ENCODE results near the gene FLNB.

The FLNB gene

DNA sequence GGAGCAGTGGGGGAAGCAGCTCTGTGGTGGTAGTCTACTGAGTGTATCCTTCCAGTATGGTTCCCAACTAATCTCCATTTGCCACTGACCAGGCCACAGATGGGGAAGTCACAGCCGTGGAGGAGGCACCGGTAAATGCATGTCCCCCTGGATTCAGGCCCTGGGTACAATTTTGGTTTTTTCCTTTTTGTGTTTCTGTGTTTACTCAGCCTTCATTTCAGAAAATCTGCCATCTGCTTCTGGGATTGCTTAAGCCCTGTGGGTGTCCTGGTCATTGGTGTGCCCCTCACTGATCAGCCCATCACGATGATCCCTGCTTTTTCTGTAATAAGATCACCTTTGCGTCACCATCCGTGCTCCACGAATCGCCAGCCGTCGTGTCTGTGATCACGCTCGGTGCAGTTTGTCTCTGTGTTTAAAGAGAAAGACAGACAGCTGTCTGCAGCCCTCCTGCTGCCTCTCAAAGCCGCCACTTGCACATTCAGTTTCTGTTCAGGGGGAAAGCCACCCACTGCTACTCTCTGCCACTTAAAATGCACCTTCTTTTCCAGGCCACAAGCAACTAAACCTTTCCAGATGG, 133.6 kb downstream of the FLNB start:
- TF ChIP-seq ZNF335 (tag by site-specific recombination; conservative IDR thresholded peaks at IDR 0.05) (no peak), ZNF555 (tag by site-specific recombination; conservative IDR thresholded peaks at IDR 0.05) (no peak), ZNF266 (tag by site-specific recombination; IDR thresholded peaks at IDR 0.05; ENCODE audit: low read depth) (no peak), ZNF658 (tag by site-specific recombination; IDR thresholded peaks at IDR 0.05) (no peak), ZNF239 (tag by site-specific recombination; IDR thresholded peaks at IDR 0.05) (no peak), ZNF248 (tag by site-specific recombination; IDR thresholded peaks at IDR 0.05) (no peak), ZNF48 (tag by site-specific recombination; IDR thresholded peaks at IDR 0.05) (no peak), ZNF404 (tag by site-specific recombination; IDR thresholded peaks at IDR 0.05) (no peak), HOXA7 (CRISPR knock-in tag; IDR thresholded peaks at IDR 0.05; ENCODE audit: borderline replicate concordance) (no peak), ZNF610 (tag by site-specific recombination; IDR thresholded peaks at IDR 0.05; ENCODE audit: borderline replicate concordance) (no peak), ZNF169 (tag by site-specific recombination; IDR thresholded peaks at IDR 0.05) (no peak), SP3 (tag by site-specific recombination; IDR thresholded peaks at IDR 0.05) (no peak)
- TF ChIP-seq, protein P1, sequence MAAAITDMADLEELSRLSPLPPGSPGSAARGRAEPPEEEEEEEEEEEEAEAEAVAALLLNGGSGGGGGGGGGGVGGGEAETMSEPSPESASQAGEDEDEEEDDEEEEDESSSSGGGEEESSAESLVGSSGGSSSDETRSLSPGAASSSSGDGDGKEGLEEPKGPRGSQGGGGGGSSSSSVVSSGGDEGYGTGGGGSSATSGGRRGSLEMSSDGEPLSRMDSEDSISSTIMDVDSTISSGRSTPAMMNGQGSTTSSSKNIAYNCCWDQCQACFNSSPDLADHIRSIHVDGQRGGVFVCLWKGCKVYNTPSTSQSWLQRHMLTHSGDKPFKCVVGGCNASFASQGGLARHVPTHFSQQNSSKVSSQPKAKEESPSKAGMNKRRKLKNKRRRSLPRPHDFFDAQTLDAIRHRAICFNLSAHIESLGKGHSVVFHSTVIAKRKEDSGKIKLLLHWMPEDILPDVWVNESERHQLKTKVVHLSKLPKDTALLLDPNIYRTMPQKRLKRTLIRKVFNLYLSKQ (tag by site-specific recombination; IDR thresholded peaks at IDR 0.05; ENCODE audit: borderline replicate concordance), result no peak
- TF ChIP-seq, protein P2, sequence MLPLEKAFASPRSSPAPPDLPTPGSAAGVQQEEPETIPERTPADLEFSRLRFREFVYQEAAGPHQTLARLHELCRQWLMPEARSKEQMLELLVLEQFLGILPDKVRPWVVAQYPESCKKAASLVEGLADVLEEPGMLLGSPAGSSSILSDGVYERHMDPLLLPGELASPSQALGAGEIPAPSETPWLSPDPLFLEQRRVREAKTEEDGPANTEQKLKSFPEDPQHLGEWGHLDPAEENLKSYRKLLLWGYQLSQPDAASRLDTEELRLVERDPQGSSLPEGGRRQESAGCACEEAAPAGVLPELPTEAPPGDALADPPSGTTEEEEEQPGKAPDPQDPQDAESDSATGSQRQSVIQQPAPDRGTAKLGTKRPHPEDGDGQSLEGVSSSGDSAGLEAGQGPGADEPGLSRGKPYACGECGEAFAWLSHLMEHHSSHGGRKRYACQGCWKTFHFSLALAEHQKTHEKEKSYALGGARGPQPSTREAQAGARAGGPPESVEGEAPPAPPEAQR (tag by site-specific recombination; IDR thresholded peaks at IDR 0.05), result no peak
- TF ChIP-seq, protein P3, sequence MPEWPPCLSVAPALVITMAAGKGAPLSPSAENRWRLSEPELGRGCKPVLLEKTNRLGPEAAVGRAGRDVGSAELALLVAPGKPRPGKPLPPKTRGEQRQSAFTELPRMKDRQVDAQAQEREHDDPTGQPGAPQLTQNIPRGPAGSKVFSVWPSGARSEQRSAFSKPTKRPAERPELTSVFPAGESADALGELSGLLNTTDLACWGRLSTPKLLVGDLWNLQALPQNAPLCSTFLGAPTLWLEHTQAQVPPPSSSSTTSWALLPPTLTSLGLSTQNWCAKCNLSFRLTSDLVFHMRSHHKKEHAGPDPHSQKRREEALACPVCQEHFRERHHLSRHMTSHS (tag by site-specific recombination; IDR thresholded peaks at IDR 0.05), result no peak
- no peaks in the 10 kb centered on the region for H3K4me1 ChIP-seq (ENCODE audit: control insufficient read depth, insufficient read depth, low read length)
- peaks cover 0 to 84% of the 10 kb centered on the region in 2 experiments; a peak in 2 of 3 replicates for H3K36me3 ChIP-seq (ENCODE audit: control insufficient read depth in 2 of 2, insufficient read depth in 1 of 2, low read length in 2 of 2)
- POLR2A ChIA-PET, result no interaction called here
- H3K4me3 ChIP-seq (ENCODE audit: low read depth, low read length), result no peak overlapping the region
- no peaks in the 10 kb centered on the region for H3K9me3 ChIP-seq (ENCODE audit: control insufficient read depth, insufficient read depth, low read depth, low read length)
- CTCF ChIA-PET, result no interaction called here
- H3K27ac ChIP-seq (ENCODE audit: extremely low read depth, low read depth, low read length), result no peak overlapping the region

DNA sequence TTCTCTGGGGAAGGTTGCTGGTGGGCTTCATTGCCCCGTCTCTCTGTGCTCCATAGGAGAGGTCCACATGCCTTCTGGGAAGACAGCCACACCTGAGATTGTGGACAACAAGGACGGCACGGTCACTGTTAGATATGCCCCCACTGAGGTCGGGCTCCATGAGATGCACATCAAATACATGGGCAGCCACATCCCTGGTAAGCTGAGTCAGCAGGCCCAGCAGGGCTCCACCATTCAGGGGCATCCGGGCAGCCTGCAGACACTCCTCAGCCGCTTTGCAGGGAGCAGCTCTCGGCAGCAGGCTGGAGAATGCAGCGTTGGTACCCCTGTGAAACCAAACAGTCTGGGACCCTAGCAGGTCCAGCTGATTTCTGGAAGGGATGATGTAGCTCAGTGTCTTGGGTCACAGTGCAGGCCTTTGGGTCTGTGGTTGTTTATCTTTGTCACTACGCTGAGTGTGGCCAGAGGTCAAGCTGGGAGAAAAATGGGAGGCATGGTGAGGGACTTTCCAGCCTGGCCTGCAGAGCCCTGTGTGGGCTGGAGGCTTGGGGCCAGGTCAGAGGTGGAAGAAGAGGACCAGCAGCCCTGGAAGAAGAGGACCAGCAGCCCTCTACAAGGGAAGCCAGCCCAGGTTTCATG, 135.3 kb downstream of the FLNB start:
- Histone ChIP-seq H3K27ac (ENCODE audit: extremely low read depth, low read depth, low read length) (no peak overlapping the region), H3K36me3 (ENCODE audit: control insufficient read depth in 2 of 2, insufficient read depth in 1 of 2, low read length in 2 of 2) (peaks cover 0 to 84% of the 10 kb centered on the region in 2 experiments; a peak in 2 of 3 replicates), H3K4me3 (ENCODE audit: low read depth, low read length) (no peak overlapping the region), H3K9me3 (ENCODE audit: control insufficient read depth, insufficient read depth, low read depth, low read length) (no peaks in the 10 kb centered on the region), H3K4me1 (ENCODE audit: control insufficient read depth, insufficient read depth, low read length) (no peaks in the 10 kb centered on the region)
- ChIA-PET POLR2A (no interaction called here), CTCF (interaction anchor here (0.7 kb wide), 1 partner anchor 24 kb away, joined by 3 read pairs; no protein-coding TSS in a partner anchor)
- peak; percentile 28; the same call in 1 of the 2 replicates for TF ChIP-seq ZIC2 (tag by site-specific recombination; IDR thresholded peaks at IDR 0.05)
- no peak for TF ChIP-seq GLIS1 (tag by site-specific recombination; IDR thresholded peaks at IDR 0.05)
- TF ChIP-seq, protein P4, sequence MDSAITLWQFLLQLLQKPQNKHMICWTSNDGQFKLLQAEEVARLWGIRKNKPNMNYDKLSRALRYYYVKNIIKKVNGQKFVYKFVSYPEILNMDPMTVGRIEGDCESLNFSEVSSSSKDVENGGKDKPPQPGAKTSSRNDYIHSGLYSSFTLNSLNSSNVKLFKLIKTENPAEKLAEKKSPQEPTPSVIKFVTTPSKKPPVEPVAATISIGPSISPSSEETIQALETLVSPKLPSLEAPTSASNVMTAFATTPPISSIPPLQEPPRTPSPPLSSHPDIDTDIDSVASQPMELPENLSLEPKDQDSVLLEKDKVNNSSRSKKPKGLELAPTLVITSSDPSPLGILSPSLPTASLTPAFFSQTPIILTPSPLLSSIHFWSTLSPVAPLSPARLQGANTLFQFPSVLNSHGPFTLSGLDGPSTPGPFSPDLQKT (IDR thresholded peaks at IDR 0.05; ENCODE audit: borderline replicate concordance, low read depth, low read length), result no peak
- TF ChIP-seq ZNF266 (tag by site-specific recombination; IDR thresholded peaks at IDR 0.05; ENCODE audit: low read depth), result no peak
- no peak for TF ChIP-seq ZNF335 (tag by site-specific recombination; conservative IDR thresholded peaks at IDR 0.05)

All from HEK293 (cell line).